Middle frontal gyrus (tissue), 1 donor: ENCODE measurements around the gene TCF12.

Experiments
- DNase-seq: peaks from one replicate; pipeline ENCODE4 v3.0.0-alpha.2; 2015; ENCODE audit warnings: low spot score; ENCODE audit errors: extremely low spot score

TCF12 gene

DNA sequence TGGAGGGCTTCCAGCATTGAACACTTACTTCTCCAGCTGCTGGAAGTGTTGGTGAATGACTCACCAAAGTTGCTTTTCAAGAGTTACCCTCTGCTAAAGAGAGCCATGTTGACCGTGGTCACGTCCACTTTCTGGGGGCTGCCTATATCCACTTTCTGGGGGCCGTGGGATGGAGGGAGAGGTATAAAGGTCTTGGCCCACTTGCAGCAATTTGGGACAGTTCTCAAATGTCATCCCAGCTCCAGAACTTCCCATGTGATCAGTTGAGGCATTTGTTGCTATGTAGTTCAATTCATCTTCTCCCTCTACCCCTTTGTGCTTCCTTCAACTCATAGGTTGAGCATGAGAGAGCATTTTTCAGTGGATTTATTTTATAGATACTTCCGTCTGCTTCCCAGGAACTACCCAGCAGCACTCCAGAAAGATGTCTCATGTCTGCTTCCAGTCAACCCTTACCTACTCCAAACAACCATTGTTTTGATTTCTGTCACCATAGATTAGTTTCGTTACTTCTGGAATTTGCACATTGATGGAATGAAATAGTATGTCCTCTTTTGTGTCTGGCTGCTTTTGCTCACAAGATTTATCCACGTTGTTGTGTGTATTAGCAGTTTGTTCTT lies 130.6 kb downstream of the TCF12 start:
- no peak for DNase-seq

DNA sequence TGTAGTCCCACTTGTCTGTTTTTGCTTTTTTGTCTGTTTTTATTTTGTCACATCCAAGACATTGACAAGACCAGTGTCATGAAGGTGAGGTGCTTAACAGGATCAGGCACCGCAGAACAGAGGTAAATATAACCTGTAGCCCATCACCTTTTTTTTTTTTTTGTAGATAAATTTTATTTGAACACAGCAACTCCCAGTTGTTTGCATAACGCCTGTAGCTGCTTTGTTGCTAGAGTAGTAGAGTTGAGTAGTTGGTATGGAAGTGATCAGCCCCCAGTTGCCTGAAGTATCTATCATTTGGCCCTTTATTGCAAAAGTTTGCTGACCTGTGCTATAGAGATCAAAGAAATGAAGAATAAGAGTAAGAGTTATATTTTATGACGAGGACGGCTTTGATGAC lies 135.0 kb downstream of the TCF12 start:
- DNase-seq, result no peak

- no peak for DNase-seq
Measured at GRCh38 chr15:57054204-57054750, 135.8 kb downstream of the TCF12 start.

GRCh38 chr15:57056357-57056756 lies 137.9 kb downstream of the TCF12 start:
- no peak for DNase-seq

DNA sequence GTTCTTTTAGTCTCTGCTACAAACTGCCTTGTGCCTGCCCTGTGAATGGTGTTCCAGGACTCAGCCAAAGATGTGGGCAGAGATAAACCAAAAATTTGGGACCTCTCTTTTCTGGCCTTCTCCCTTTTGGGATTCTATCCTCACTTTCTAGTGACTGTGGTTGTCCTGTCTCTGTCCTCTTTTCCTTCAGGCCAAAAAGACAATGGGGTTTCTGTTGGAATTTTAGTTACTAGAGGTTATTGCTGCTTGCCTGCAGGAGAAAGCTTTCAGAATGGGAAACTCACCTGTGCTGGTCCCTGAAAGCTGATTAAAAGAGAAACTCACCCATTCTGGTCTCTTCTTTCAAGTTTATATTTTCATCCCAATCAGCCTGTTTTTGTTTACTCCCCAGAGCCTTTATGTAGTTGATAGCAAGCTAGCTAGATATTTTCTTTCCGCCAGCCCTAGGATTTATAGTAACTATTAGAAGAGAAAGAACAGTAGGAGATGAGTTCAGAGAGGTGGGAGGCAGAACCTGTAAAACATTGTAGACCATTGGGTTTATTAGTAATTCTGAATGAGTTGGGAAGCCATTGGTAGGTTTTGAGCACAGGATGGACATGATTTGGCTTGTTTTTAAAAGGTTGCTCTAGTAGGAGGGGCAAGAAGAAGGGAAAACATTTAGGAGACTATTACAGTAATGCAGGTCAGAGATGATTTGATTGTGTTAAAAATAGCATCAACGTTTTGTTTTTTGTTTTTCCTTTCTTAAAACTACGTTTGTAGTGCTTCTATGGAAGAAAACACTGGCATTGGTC lies 138.9 kb downstream of the TCF12 start:
- DNase-seq, result no peak

GRCh38 chr15:57059026-57059660 lies 140.7 kb downstream of the TCF12 start:
- DNase-seq, result no peak

DNA sequence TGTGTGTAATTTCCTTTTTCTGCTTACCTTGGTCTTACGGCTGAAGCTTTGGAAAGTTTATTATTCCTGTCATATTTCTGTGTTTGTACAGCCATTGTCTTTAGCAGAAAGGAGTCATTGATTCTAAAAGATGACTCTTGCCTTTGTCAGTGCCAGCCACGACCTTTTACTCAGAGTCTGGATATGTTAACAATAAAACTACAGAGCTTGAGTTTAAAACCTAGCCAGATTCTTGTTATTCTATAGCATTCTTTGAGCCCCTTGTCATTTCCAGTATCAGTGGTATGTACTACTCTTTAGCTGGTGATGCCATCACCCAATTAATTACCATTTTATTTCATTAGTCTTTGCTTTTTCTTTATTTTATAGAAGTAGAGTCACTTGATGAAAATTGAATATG lies 142.4 kb downstream of the TCF12 start:
- DNase-seq, result no peak

GRCh38 chr15:57061281-57061680 lies 142.8 kb downstream of the TCF12 start:
- no peak for DNase-seq

GRCh38 chr15:57061696-57062095 lies 143.3 kb downstream of the TCF12 start:
- DNase-seq, result no peak

GRCh38 chr15:57064033-57064432 lies 145.6 kb downstream of the TCF12 start:
- DNase-seq, result no peak

- no peak for DNase-seq
Measured at GRCh38 chr15:57069423-57069822, 151.0 kb downstream of the TCF12 start.

DNA sequence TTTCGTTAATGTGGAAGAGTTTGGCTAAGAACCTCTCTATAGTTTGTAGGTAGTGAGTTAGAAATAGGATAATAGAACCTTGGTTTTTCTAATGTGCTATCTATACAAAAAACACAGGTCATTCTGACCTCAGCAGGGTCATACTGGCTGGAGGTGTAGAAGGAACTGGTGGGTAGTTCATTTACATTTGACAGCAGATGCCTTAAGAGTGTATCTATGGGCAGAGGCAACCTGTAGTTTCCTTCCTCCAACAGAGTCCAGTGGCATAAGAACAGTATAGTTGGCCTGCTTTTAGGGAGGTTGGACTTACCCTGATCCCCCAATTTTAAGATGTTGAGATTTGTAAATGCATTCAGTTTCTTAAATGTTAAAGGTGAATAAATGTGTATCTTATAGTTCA lies 152.2 kb downstream of the TCF12 start:
- DNase-seq, result no peak

GRCh38 chr15:57079446-57079845 lies 161.0 kb downstream of the TCF12 start:
- no peak for DNase-seq

DNA sequence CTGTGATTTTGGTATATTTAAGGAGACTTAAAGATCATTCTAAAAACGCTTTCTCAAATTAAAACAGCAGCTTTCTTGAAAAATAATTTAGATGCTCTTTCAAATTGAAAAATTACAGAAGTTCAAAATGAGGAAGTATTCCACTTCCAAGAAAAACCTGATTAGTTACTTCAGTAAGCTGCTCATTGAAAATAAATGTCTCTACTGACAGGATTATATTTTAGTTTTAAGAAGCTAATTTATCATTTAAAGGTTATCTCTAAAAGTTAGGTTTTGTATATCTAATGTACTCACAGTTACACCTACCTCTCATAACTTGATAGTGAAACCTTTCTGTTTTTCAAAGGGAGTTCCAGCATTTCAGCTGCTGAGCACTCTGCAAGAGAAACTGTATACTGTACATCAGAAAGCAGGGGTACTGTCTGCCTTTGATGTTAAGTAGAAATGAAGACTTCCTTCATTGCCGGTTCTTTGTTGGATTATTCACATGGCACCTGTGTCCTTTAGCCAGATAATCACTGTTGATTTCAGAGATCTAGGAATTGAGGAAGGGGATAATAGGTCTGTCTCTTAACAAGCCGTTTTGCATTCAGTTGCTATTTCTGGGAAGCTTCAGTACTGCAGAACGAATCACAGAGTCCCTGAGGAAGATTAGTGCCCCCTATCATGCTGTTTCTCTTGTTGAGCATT lies 161.6 kb downstream of the TCF12 start:
- no peak for DNase-seq

- DNase-seq, result no peak
Measured at GRCh38 chr15:57082054-57082728, 163.7 kb downstream of the TCF12 start.

DNA sequence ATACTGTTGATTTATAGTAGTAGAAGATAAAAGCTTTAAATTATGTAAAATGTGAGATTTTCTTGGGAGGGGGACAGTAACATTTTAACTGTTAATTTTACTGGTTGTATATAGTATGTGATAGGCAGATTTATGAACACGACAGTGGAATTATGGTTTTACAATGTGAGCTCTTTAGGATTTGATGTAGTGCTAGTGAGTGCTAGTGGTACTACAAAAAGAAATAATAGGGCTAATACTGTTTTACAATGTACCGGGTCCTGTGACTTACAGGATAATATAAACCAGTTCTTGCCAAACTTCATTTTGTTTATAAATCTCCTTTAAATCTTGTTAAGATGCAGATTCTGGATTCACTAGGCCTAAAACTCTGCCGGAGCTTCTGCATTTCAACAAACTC lies 165.7 kb downstream of the TCF12 start:
- no peak for DNase-seq

- DNase-seq, result no peak
Measured at GRCh38 chr15:57085267-57085666, 166.8 kb downstream of the TCF12 start.

GRCh38 chr15:57086857-57087427 lies 168.5 kb downstream of the TCF12 start:
- no peak for DNase-seq

DNA sequence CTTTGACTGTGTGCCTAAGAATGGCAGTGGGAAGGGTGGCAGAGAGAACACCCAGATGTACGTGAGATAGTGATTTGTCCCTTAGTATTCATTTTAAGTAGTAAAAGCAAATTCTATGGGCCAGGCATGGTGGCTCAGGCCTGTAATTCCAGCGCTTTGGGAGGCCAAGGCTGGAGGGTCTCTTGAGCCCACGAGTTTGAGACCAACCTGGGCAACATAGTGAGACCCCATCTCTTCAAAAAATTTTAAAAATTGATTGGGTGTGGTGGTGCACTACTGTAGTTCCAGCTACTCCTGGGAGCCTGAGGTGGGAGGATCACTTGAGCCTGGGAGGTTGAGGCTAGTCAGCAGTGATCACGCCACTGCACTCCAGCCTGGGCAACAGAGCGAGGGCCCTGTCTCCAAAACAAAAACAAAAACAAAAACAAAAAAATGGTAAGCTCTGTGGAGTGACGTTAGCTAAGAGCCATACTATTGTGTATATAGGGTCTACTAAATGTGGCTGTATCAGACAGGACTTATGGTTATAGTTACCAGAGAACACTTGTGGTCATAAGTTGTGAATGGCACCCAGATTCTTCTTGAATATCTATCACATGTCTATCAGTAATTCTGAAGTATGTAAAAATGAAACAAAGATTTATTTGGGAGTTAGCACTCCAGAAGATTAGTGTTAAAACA lies 171.5 kb downstream of the TCF12 start:
- no peak for DNase-seq

GRCh38 chr15:57090496-57090859 lies 172.0 kb downstream of the TCF12 start:
- no peak for DNase-seq
